ENCODE data around the gene DYNC1I1. TPM values are rescaled to one million over a fixed set of nuclear protein-coding genes. Genes with fewer than 3 reads are reported as not detected.

The DYNC1I1 gene
- polyA plus RNA-seq, 1 donor from 2014 or later, result 28.9 TPM

- no peaks in the 10 kb centered on the region for H3K9me2 ChIP-seq (ENCODE audit: insufficient read depth, low read length)
- no peaks in the 10 kb centered on the region for H3K27me3 ChIP-seq (ENCODE audit: insufficient read depth, low read depth, low read length)
- H4K20me1 ChIP-seq (ENCODE audit: insufficient read depth), result no peaks in the 10 kb centered on the region
- H3K79me2 ChIP-seq (replicated peaks; ENCODE audit: insufficient read depth, low read length), result peaks cover 21% of the 10 kb centered on the region
- peaks cover 4% of the 10 kb centered on the region for H3F3A ChIP-seq (ENCODE audit: insufficient read depth, low read length, poor library complexity, severe bottlenecking)
- H3K9me3 ChIP-seq (ENCODE audit: low read length), result no peaks in the 10 kb centered on the region
- TF ChIP-seq RAD21 (conservative IDR thresholded peaks at IDR 0.05) (peak; percentile 40), EP300 (conservative IDR thresholded peaks at IDR 0.05; ENCODE audit: poor library complexity, severe bottlenecking) (peak; percentile 99), POLR2AphosphoS5 (IDR thresholded peaks at IDR 0.05) (peak; percentile 83), MXI1 (conservative IDR thresholded peaks at IDR 0.05; ENCODE audit: poor library complexity, severe bottlenecking) (peak; percentile 20), SMC3 (conservative IDR thresholded peaks at IDR 0.05; ENCODE audit: poor library complexity) (no peak), CTCF (IDR thresholded peaks at IDR 0.05; ENCODE audit: poor library complexity, severe bottlenecking) (no peak), EZH2 (IDR thresholded peaks at IDR 0.05; ENCODE audit: borderline replicate concordance, insufficient read depth, low read length, poor library complexity, severe bottlenecking) (no peak)
- H3K36me3 ChIP-seq (ENCODE audit: insufficient read depth, low read length), result no peaks in the 10 kb centered on the region
- peak overlapping the region; percentile 74 for H3K27ac ChIP-seq (ENCODE audit: low read length)
- H3K4me3 ChIP-seq (ENCODE audit: low read length), result peak overlapping the region; percentile 22
- H3K4me2 ChIP-seq (ENCODE audit: low read length), result peak overlapping the region; percentile 59
- peak overlapping the region; percentile 42 for H3K9ac ChIP-seq (ENCODE audit: low read length)
- H2AFZ ChIP-seq (ENCODE audit: low read depth, low read length), result no peak overlapping the region
Measured at GRCh38 chr7:96085953-96086352, 313.6 kb downstream of the DYNC1I1 start.

- no peak overlapping the region for H3K27ac ChIP-seq (ENCODE audit: low read length)
- peaks cover 10% of the 10 kb centered on the region for H3K79me2 ChIP-seq (replicated peaks; ENCODE audit: insufficient read depth, low read length)
- peaks cover 4% of the 10 kb centered on the region for H3F3A ChIP-seq (ENCODE audit: insufficient read depth, low read length, poor library complexity, severe bottlenecking)
- H2AFZ ChIP-seq (ENCODE audit: low read depth, low read length), result no peak overlapping the region
- no peaks in the 10 kb centered on the region for H4K20me1 ChIP-seq (ENCODE audit: insufficient read depth)
- H3K9me2 ChIP-seq (ENCODE audit: insufficient read depth, low read length), result no peaks in the 10 kb centered on the region
- H3K4me3 ChIP-seq (ENCODE audit: low read length), result no peak overlapping the region
- no peak for TF ChIP-seq EP300 (conservative IDR thresholded peaks at IDR 0.05; ENCODE audit: poor library complexity, severe bottlenecking)
- H3K4me2 ChIP-seq (ENCODE audit: low read length), result no peak overlapping the region
- no peak overlapping the region for H3K9ac ChIP-seq (ENCODE audit: low read length)
- no peaks in the 10 kb centered on the region for H3K9me3 ChIP-seq (ENCODE audit: low read length)
- no peaks in the 10 kb centered on the region for H3K27me3 ChIP-seq (ENCODE audit: insufficient read depth, low read depth, low read length)
- no peaks in the 10 kb centered on the region for H3K36me3 ChIP-seq (ENCODE audit: insufficient read depth, low read length)
Measured at GRCh38 chr7:96088579-96088978, 316.2 kb downstream of the DYNC1I1 start.

GRCh38 chr7:96089511-96089910, 317.2 kb downstream of the DYNC1I1 start:
- no peak overlapping the region for H3K4me2 ChIP-seq (ENCODE audit: low read length)
- H3K4me3 ChIP-seq (ENCODE audit: low read length), result no peak overlapping the region

More at GRCh38 chr7:96089511-96089910, 317.2 kb downstream of the DYNC1I1 start:
- H3K27ac ChIP-seq (ENCODE audit: low read length), result no peak overlapping the region
- H3K9me2 ChIP-seq (ENCODE audit: insufficient read depth, low read length), result no peaks in the 10 kb centered on the region
- no peaks in the 10 kb centered on the region for H3K27me3 ChIP-seq (ENCODE audit: insufficient read depth, low read depth, low read length)
- no peaks in the 10 kb centered on the region for H3K9me3 ChIP-seq (ENCODE audit: low read length)
- H3F3A ChIP-seq (ENCODE audit: insufficient read depth, low read length, poor library complexity, severe bottlenecking), result peaks cover 4% of the 10 kb centered on the region
- H3K79me2 ChIP-seq (replicated peaks; ENCODE audit: insufficient read depth, low read length), result peaks cover 5% of the 10 kb centered on the region
- no peaks in the 10 kb centered on the region for H3K36me3 ChIP-seq (ENCODE audit: insufficient read depth, low read length)
- H4K20me1 ChIP-seq (ENCODE audit: insufficient read depth), result no peaks in the 10 kb centered on the region
- TF ChIP-seq SMC3 (conservative IDR thresholded peaks at IDR 0.05; ENCODE audit: poor library complexity), result no peak
- no peak for TF ChIP-seq POLR2AphosphoS5 (IDR thresholded peaks at IDR 0.05)
- no peak for TF ChIP-seq CTCF (IDR thresholded peaks at IDR 0.05; ENCODE audit: poor library complexity, severe bottlenecking)
- TF ChIP-seq EZH2 (IDR thresholded peaks at IDR 0.05; ENCODE audit: borderline replicate concordance, insufficient read depth, low read length, poor library complexity, severe bottlenecking), result no peak
- TF ChIP-seq REST (IDR thresholded peaks at IDR 0.05; ENCODE audit: borderline replicate concordance), result no peak
- no peak for TF ChIP-seq MXI1 (conservative IDR thresholded peaks at IDR 0.05; ENCODE audit: poor library complexity, severe bottlenecking)
- no peak for TF ChIP-seq EP300 (conservative IDR thresholded peaks at IDR 0.05; ENCODE audit: poor library complexity, severe bottlenecking)
- no peak for TF ChIP-seq RAD21 (conservative IDR thresholded peaks at IDR 0.05)
- no peak for TF ChIP-seq TAF1 (IDR thresholded peaks at IDR 0.05; ENCODE audit: low read depth)
- H2AFZ ChIP-seq (ENCODE audit: low read depth, low read length), result no peak overlapping the region
- H3K9ac ChIP-seq (ENCODE audit: low read length), result no peak overlapping the region

All from neural cell (in vitro differentiated cells).